NCI-H2171 treated with DMSO at 0.1 percent for 48 hours (cell line): Measurements from ENCODE around the gene ECSCR.
"Not testable (repeated sequence)": the region's sequence is repeated elsewhere in the genome, so short reads cannot be mapped to it uniquely, and the experiment has no call there.

Experiments
- DNase-seq: peaks from one replicate; lab custom pipeline; 2025; lab: John Stamatoyannopoulos, UW

The ECSCR gene

DNA sequence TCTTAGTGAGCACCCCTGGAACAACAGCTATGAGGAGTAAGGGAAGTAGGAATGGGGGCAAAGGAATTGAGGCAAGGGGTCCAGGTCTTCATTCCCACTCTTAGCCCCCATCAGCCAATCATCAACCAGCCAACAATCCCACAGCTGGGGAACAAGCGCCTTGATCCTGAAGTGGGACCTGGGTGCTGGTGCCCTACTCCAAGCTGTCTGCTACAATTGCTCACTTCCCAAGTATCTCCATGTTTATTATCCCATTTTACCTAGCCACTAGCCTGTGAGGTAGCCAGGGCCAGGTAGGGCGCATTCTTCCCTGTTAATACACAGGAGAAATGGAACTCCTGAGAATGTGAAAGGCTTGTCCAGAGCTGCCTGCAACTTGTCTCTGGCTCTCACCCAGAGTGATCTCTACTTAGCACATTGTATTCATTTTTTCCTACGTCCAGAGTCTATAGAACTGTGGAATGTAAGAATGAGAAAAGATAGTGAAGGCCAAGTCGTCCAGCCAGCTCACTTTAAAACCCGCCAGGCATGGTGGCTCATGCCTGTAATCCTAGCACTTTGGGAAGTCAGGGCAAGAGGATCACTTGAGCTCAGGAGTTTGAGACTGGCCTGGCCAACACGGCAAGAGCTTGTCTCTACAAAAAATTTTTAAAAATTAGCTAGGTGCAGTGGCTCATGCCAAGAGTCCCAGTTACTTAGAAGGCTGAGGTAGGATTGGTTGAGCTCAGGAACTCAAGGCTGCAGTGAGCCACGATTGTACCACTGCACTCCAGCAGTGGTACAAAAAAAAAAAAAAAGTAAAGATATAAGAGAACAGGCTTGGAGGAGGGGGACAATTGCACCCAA, 17.0 kb downstream of the ECSCR start:
- no peak for DNase-seq

- peak; percentile 44 for DNase-seq
Measured at GRCh38 chr5:139443831-139444453, 18.6 kb downstream of the ECSCR start.

- DNase-seq, result not testable (repeated sequence)
Measured at GRCh38 chr5:139440416-139440815, 22.1 kb downstream of the ECSCR start.

DNA sequence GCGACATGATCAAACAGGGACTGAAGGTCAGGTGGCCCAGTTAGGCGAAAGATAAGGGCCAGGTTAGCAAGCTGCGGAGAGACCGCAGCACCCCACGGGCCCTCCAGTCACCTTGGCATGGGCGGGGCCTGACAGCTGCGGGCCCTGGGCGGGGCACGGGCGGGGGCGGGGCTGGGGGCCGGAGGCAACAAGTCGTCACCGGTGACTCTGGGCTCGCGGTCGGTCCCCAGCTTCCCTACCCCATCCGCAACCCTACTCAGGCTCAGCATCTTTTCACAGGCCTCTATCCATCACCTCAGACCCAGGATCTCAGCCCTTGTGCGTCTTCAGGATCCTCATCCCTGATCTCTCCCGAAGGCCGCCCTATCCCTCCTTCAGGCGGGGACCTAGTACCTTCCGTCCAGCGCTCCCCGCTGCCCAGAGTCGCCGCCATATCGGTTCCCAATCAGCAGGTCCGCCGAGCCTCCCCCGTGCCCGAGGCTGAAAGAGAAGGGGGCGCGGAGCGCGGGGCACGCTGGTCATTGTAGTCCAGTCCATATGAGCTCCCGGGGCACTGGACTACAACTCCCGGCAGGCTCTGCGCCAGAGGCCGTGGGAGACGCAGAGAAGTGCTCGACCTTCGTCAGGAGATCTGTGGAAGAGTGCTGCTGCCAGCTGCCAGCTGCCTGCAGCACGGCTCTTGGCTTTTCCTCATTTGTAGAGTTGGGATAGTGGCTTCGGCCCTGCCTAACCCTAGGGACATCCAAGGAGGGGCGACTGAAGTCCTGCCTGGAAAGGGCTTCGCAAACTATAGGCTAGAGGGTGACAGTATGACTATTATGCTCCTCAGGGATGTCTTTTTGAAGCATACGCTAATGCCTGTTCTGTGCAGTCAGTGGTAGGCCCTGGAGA, 23.3 kb downstream of the ECSCR start, which contains the start of gene DNAJC18:
DNAJC18 (minus strand) TSS at position 513 of the 891 bp plus-strand sequence; CDS start at position 433, 80 bp downstream.
- DNase-seq, result peak; percentile 86

GRCh38 chr5:139438707-139439012, 23.9 kb downstream of the ECSCR start:
- no peak for DNase-seq

DNA sequence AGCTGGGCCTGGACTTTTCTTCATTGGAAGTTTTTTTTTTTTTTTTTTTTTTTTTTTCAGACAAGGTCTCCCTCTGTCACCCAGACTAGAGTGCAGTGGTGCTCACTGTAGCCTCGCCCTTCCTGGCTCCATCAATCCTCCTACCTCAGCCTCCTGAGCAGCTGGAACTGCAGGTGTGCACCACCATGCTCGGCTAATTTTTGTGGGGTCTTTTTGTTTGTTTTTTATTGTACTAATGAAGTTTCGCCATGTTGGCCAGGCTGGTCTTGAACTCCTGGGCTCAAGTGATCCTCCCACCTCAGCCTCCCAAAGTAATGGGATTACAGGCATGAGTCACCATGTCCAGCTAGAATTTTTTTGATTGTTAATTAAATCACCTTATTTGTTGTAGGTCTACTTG, 26.9 kb downstream of the ECSCR start:
- DNase-seq, result no peak

GRCh38 chr5:139431706-139432105, 30.8 kb downstream of the ECSCR start:
- DNase-seq, result no peak

DNA sequence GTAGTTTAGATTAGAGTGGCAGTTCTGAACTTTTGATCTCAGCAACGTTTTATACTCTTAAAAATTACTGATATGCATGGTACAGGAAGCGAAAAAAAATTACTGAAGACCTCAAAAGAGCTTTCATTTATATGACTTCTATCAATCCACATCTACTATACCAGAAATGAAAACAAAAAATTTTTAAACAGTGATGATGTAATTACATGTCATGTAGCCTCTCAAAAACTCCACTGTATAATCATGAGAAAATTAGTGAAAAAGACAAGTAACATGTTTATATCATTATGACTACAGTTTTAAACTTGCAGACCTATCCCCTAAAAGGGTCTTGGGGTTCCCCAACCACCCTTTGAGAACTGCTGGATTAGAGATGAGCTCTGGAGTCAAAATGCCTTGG, 32.5 kb downstream of the ECSCR start:
- DNase-seq, result no peak

- DNase-seq, result no peak
Measured at GRCh38 chr5:139426203-139426885, 36.2 kb downstream of the ECSCR start.

GRCh38 chr5:139425497-139425896, 37.0 kb downstream of the ECSCR start:
- DNase-seq, result no peak

- DNase-seq, result peak; percentile 58
Measured at GRCh38 chr5:139422307-139422893, 40.1 kb downstream of the ECSCR start.

- no peak for DNase-seq
Measured at GRCh38 chr5:139419226-139420192, 43.0 kb downstream of the ECSCR start.

GRCh38 chr5:139418793-139419192, 43.8 kb downstream of the ECSCR start:
- no peak for DNase-seq

DNA sequence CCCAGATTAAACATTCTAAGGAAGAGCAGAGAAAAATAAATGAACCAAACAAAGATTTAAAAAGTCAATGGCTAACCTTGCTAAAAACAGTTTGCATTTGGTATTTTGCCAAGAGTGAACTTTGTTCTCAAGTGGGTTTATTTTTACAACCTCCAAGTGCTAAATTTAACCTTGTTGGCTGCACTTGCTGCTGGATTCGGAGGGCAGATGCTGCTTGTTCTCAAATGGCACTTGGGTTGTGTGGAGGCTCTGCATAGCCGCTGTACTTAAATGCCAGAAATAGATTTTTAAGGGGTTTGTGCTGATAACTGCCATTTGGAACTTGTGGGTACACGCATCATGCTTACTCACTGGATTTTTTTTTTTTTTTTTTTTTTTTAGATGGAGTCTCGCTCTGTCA, 45.3 kb downstream of the ECSCR start:
- DNase-seq, result peak; percentile 85

- DNase-seq, result no peak
Measured at GRCh38 chr5:139416651-139417050, 45.9 kb downstream of the ECSCR start.

- DNase-seq, result no peak
Measured at GRCh38 chr5:139415869-139416268, 46.7 kb downstream of the ECSCR start.

GRCh38 chr5:139415221-139415861, 47.2 kb downstream of the ECSCR start:
- DNase-seq, result peak; percentile 30

DNA sequence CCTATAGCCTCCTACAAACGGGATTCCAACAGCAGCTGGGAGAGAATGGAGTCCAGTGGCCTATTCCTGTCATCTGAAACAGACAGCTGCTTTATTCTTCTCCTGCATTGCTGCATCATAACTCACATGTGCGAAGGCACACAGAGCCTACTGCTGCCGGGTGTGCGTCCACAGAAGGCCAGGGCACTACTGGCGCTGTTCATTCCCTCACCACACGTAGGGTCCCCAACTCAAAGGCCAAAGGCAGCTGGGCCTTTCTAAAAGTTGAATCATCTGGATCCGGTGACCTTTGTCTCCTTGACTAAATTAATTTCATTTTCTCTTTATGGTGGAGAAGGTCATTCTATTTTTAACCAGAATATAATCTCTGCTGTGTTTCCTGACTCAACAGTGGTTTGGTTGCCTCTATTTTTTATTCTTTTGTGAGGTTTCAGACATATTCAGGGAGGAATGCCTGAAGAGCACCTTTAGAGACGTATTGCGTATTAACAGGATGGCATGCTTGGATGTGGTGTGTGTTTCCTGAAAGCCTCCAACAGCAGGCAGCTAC, 47.9 kb downstream of the ECSCR start:
- DNase-seq, result no peak

DNA sequence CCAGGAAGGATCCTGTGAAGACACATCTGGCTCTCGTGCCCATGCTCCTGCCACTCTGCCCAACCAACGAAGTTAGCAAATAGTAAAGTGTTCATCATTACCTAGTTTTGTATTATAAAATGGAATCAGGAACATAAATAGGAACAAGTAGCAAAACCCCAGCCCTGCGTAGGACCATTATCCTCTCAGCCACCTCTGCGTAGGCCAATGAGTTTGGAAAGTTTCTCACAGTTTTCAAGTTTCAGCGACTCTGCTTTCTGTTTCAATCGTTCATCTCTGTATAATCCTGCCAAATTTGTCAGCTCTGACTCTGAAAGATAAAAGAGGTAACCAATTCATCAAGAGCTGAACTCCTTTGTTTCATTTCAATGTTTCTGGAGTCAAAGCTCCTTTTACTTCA, 48.6 kb downstream of the ECSCR start:
- no peak for DNase-seq

- DNase-seq, result no peak
Measured at GRCh38 chr5:139413153-139413552, 49.4 kb downstream of the ECSCR start.
